Tibial artery (tissue), 4 donors: ENCODE results near the gene NCOR2.

Experiments used
- DNase-seq, 2 donors: peaks; one replicate each; pipeline ENCODE4 v3.0.0-alpha.2; 2019
- H3K27ac ChIP-seq, 2 donors: fragments of 200-600 bp; sonication (generic) in 1 of 2; 1 replicate in 1 of 2; 2 replicates in 1 of 2; pipeline ENCODE4 v1.5.1; 2018 to 2019; ENCODE audit warnings: mild to moderate bottlenecking in 1 of 2
- H3K27me3 ChIP-seq, 2 donors: fragments of 200-600 bp; sonication (generic) in 1 of 2; one replicate each; pipeline versions ENCODE4 v1.5.1 to v1.6.0; 2016 to 2019
- H3K36me3 ChIP-seq, 3 donors: fragments of 200-600 bp; sonication (generic) in 2 of 3; one replicate each; pipeline ENCODE4 v1.5.1; 2016 to 2019; ENCODE audit warnings: mild to moderate bottlenecking in 2 of 3
- H3K4me1 ChIP-seq, 4 donors: fragments of 200-600 bp; sonication (generic) in 2 of 4; 1 replicate in 3 of 4; 2 replicates in 1 of 4; pipeline ENCODE4 v1.5.1; 2016 to 2019
- H3K4me3 ChIP-seq, 2 donors: fragments of 200-600 bp; sonication (generic) in 1 of 2; 1 replicate in 1 of 2; 2 replicates in 1 of 2; pipeline ENCODE4 v1.5.1; 2018 to 2019; ENCODE audit warnings: mild to moderate bottlenecking in 2 of 2
- H3K9me3 ChIP-seq, 3 donors: fragments of 200-600 bp; sonication (generic) in 1 of 3; one replicate each; pipeline ENCODE4 v1.5.1; 2016 to 2019
- intact Hi-C: fragments of 100-400 bp; cut with DNase I; formaldehyde crosslinking; loops from one replicate; pipeline ENCODE4 v1.15.0; 2023; ENCODE audit warnings: low total_unique reads
- TF ChIP-seq, protein P1 (sequence below), 2 experiments: fragments of 200-600 bp in 1 of 2; fragments of 450-650 bp in 1 of 2; IDR thresholded peaks; one replicate each; pipeline ENCODE4 v1.5.1; 2017 to 2019; ENCODE audit warnings: antibody characterized with exemption in 2 of 2, mild to moderate bottlenecking in 1 of 2, moderate library complexity in 1 of 2

Gene NCOR2

GRCh38 chr12:124571556-124571955, 4.1 kb upstream of the NCOR2 start:
- TF ChIP-seq, protein P1, sequence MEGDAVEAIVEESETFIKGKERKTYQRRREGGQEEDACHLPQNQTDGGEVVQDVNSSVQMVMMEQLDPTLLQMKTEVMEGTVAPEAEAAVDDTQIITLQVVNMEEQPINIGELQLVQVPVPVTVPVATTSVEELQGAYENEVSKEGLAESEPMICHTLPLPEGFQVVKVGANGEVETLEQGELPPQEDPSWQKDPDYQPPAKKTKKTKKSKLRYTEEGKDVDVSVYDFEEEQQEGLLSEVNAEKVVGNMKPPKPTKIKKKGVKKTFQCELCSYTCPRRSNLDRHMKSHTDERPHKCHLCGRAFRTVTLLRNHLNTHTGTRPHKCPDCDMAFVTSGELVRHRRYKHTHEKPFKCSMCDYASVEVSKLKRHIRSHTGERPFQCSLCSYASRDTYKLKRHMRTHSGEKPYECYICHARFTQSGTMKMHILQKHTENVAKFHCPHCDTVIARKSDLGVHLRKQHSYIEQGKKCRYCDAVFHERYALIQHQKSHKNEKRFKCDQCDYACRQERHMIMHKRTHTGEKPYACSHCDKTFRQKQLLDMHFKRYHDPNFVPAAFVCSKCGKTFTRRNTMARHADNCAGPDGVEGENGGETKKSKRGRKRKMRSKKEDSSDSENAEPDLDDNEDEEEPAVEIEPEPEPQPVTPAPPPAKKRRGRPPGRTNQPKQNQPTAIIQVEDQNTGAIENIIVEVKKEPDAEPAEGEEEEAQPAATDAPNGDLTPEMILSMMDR (IDR thresholded peaks at IDR 0.05) = no peak
- intact Hi-C loops = no loop called here
- Histone ChIP-seq H3K9me3 (peaks cover 0 to 3% (median 0%) of the 10 kb centered on the region in 3 donors), H3K36me3 (no peaks in the 10 kb centered on the region), H3K4me3 (no peak overlapping the region), H3K27me3 (no peaks in the 10 kb centered on the region), H3K4me1 (peaks cover 8 to 22% (median 18%) of the 10 kb centered on the region in 4 donors), H3K27ac (no peak overlapping the region)
- DNase-seq = no peak

- no peak for DNase-seq
- TF ChIP-seq, protein P1 (IDR thresholded peaks at IDR 0.05) = no peak
- Histone ChIP-seq H3K36me3 (no peaks in the 10 kb centered on the region), H3K27ac (no peak overlapping the region), H3K27me3 (no peaks in the 10 kb centered on the region), H3K9me3 (no peaks in the 10 kb centered on the region), H3K4me1 (peaks cover 8 to 27% (median 19%) of the 10 kb centered on the region in 4 donors), H3K4me3 (no peak overlapping the region)
- intact Hi-C loops = no loop called here
Measured at GRCh38 chr12:124570810-124571209, 3.4 kb upstream of the NCOR2 start.

GRCh38 chr12:124569375-124570148, 2.1 kb upstream of the NCOR2 start:
- Histone ChIP-seq H3K36me3 (no peaks in the 10 kb centered on the region), H3K4me3 (no peak overlapping the region), H3K27me3 (no peaks in the 10 kb centered on the region), H3K9me3 (no peaks in the 10 kb centered on the region), H3K27ac (peak overlapping the region; percentile 79 to 87), H3K4me1 (peaks cover 8 to 40% (median 31%) of the 10 kb centered on the region in 4 donors)
- no peak for DNase-seq
- TF ChIP-seq, protein P1 (IDR thresholded peaks at IDR 0.05) = no peak
- intact Hi-C loops = loop anchor here (5.0 kb wide), 4 partner anchors 112 to 198 kb away; no protein-coding TSS in a partner anchor

GRCh38 chr12:124568431-124569374, 1.3 kb upstream of the NCOR2 start:
- H3K27me3 ChIP-seq = no peaks in the 10 kb centered on the region
- no peaks in the 10 kb centered on the region for H3K36me3 ChIP-seq
- intact Hi-C loops = loop anchor here (5.0 kb wide), 4 partner anchors 111 to 199 kb away; no protein-coding TSS in a partner anchor
- peak; percentile 86 to 94 for DNase-seq
- H3K27ac ChIP-seq = peak overlapping the region; percentile 79 to 87
- peak overlapping the region; percentile 88 to 94 for H3K4me3 ChIP-seq
- peaks cover 8 to 49% (median 37%) of the 10 kb centered on the region in 4 donors for H3K4me1 ChIP-seq
- H3K9me3 ChIP-seq = no peaks in the 10 kb centered on the region
- TF ChIP-seq, protein P1 (IDR thresholded peaks at IDR 0.05) = peak in 1 of 2 experiments; percentile 55

GRCh38 chr12:124567673-124568373, 411 bp upstream of the NCOR2 start:
- intact Hi-C loops = loop anchor here (2.0 to 5.0 kb wide), 5 partner anchors 49 to 199 kb away; no protein-coding TSS in a partner anchor
- TF ChIP-seq, protein P1 (IDR thresholded peaks at IDR 0.05) = peak in 1 of 2 experiments; percentile 14
- peak; percentile 94 to 98 for DNase-seq
- peak overlapping the region; percentile 88 to 94 for H3K4me3 ChIP-seq
- no peaks in the 10 kb centered on the region for H3K9me3 ChIP-seq
- peaks cover 8 to 57% (median 41%) of the 10 kb centered on the region in 4 donors for H3K4me1 ChIP-seq
- H3K27ac ChIP-seq = peak overlapping the region; percentile 79 to 87
- no peaks in the 10 kb centered on the region for H3K36me3 ChIP-seq
- no peaks in the 10 kb centered on the region for H3K27me3 ChIP-seq
